Hematopoietic multipotent progenitor cell treated with erythropoietin and hydrocortisone succinate and interleukin-3 and kit ligand, for 4 days (in vitro differentiated cells): ENCODE data around the gene TACO1.

Experiments
- DNase-seq: peaks from one replicate; pipeline ENCODE4 v3.0.0-alpha.2; 2015

TACO1 gene

DNA sequence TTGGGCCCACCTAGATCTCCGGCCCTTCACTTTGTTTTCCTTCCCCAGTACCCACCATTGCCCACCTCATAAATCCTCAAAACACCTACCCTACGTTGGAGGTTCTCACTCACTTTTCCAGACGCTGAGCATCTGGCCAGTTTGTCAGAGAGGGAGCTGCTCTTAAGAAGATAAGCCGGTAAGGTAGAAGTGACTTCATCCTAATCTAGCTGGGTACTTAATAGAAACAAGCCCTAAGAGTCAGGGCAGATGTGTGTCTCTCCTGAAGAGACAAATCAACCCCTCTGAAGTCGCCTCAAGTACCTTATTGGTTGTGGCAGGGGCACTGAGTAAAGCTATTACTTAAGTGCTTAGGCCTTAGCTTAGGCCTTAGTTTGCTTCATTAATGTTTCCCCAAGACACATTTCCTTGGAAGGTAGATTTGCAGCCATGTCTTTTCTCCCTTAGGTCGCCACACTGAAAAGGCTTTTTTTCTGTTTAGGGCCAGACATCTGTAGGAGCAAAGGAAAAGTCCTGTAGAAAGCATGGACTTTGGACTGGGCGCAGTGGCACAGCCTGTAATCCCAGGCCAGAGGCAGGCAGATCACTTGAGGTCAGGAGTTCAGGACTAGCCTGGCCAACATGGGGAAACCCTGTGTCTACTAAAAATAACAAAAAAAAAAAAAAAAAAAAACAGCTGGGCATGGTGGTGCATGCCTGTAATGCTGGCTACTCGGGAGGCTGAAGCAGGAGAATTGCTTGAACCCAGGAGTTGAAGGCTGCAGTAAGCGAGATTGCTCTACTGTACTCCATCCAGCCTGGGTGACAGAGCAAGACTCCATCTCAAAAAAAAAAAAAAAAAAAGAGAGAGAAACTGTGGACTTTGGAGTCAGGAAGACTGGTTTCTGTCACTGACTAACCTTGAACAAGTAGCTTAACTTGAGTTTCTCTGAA lies 1.0 kb downstream of the TACO1 start:
- DNase-seq: peak; percentile 56

DNA sequence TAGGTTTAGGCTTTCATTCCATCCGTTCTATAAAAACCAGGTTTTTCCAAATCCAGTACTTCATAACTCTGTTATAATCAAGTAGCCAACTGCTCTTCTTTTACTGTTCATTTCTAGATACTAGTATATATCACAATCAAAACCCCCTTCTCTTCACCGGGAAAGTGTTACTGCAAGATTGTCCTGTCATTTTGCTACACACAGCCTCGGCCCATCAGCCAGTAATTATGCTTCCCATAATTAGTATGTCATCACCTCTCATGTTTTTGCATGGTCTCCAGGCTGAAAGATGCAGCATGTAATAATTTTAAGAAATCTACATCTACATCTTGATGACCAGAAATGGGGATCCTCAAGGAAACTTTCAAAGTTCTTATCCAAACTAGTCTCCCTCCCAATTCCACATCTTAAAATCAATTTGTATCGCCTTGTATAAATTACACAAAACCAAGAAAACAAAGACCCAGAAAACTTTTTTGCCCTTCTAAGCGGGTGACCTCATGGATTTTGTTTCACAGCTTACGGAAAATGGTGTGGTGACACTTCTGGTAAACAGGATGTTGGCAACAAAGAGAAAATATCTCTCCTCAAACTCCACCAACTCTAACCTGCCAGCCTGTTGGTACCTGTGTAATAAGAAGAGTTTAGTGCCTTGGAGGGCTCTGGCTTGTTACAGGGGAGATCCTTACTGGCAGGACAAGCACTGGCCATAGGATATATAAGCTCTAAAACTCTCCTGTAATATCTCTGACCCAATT lies 9.3 kb downstream of the TACO1 start:
- DNase-seq: no peak

DNA sequence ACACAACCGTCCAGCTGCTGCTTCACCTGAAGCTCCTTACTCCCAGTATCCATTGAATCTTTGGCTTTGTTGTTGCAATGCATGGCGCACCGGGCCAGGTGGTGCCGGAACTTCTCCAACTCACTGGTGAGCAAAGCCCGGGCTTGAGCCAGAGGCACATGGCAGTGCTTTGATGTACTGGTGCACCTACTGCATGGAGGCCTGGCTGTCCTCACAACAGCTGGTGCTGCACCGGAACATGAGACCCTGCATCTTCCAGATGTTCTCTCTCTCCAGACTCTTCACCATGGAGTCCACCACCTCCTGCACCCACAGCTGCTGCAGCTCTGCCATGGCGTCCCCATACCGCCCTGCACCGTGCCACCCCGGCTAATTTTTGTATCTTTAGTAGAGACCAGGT lies 10.2 kb downstream of the TACO1 start:
- DNase-seq: no peak

DNA sequence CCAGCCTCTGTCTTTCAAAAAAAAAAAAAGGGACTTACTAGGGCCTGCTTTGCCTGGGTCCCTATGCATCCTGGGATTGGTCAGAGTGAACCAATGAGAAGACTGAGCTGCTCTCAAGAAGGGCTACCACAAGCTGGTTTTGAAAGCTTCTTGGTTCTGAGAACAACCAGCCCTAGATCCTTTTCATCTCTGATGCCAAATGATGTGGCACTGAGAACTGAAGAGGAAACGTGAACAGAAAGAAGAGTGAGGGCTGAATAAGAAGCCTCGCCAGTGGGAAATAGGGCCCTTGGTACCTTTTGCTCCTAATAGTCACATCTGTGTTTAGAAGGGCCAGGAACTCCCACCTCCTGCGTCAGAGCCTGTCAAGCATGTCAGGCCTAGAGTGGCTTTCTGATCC lies 10.7 kb downstream of the TACO1 start:
- DNase-seq: no peak

DNA sequence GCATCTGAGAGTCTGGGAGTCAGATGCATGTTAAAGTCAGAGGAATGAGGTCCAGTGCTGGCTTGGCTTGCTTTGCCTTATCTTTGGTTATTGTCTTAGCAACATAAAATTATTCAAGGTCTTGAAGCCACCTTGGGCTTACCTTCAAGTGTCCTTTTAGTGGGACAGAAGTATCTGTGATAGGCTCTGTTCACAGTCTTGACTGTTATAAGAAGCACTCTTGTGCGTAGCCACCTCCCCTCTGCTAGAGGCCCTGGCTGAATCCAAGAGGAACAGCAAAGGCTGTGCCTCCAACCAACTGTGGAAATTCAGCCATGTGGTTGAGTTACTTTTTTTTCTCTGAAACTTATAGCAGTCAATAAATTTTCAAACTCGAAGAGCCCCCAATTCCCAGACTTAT lies 13.0 kb downstream of the TACO1 start:
- DNase-seq: no peak

DNA sequence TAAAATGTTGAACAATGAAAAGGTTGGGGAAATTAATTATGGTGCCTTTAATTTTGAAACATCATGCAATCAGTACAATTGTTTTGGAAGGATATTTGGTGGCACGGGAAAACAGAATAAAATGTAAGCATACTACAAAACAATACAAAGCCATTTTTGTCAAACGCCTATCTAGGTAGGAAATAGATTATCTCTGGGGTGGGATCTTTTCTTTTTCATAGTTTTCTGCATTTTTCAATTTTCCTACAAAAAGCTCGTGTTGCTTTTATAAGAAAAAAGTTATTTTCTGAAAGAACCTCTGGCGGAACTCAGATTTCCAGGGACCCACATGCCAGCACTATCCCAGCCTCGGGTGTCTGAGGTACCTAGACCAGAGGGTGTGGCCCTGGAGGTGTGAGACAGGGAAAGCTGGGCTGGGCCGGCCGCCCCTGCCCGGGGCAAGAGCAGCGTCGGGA lies 20.6 kb downstream of the TACO1 start:
- DNase-seq: no peak

GRCh38 chr17:63621684-63622573 lies 21.2 kb downstream of the TACO1 start, which contains the start of gene MAP3K3:
Gene MAP3K3, plus strand, starts transcription at chr17:63622417. Its CDS starts 343 bp downstream, at chr17:63622760.
- peak; percentile 100 for DNase-seq

- peak; percentile 81 for DNase-seq
Measured at GRCh38 chr17:63622574-63623390, 22.1 kb downstream of the TACO1 start.

GRCh38 chr17:63623786-63624530 lies 23.3 kb downstream of the TACO1 start:
- DNase-seq: peak; percentile 52

- DNase-seq: peak; percentile 33
Measured at GRCh38 chr17:63624531-63624880, 23.8 kb downstream of the TACO1 start.

GRCh38 chr17:63626551-63627180 lies 26.0 kb downstream of the TACO1 start:
- no peak for DNase-seq

DNA sequence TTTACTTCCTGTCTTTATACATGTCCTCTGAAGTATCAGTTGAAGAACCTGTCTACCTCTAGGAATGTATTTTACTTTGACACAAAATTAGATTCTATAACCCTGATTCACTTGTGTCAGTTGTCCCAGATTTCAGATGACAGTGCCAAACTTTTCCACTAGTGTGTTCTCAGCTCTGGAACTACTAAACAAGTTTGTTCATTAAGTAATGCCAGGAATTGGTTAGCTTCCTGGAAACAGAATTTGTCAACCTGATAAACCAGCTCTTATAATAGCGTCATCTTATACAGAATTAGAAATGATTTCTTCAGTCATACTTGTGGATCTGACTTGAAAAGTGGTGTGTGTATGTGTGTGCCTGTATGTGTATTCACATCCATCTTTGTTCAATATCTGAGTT lies 28.9 kb downstream of the TACO1 start:
- DNase-seq: no peak

- DNase-seq: no peak
Measured at GRCh38 chr17:63631062-63631461, 30.4 kb downstream of the TACO1 start.

GRCh38 chr17:63631626-63632025 lies 30.9 kb downstream of the TACO1 start:
- DNase-seq: no peak

DNA sequence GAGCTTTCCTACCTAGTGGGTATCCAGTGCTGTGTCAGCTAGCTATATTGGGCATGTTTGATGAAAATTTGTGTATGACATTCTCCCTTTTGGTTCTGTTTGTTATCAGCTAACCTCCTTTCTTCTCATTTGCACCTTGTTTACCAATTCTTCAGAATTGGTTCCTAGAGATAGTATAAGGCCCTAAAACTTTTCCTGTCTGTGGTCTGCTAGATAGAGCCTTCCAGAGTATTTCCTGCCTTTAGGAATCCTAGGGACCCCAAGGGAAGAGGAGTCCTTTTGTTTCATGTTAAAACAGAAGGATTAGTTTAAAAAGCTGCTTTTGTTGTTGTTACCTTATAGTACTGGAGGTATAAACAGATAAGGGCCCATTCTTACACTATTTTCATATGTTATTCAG lies 33.0 kb downstream of the TACO1 start:
- no peak for DNase-seq

GRCh38 chr17:63634163-63634562 lies 33.5 kb downstream of the TACO1 start:
- peak; percentile 59 for DNase-seq

DNA sequence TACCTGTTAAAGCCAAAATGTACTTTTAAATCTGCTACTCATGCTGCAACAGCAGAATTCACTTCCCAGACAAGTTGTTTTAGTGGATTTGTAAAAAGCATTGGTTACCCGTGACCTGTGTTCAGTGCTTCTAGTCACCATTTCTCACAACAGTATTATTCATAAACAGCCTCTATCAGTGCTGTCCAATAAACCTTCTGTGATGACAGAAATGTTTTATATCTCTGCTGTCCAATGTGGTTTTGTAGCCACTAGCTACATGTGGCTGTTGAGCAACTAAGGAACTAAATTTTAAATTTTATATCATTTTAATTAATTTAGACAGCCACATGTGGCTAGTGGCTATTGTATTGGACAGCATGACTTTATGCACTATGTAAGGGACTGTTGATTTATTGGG lies 34.1 kb downstream of the TACO1 start:
- peak; percentile 25 for DNase-seq

DNA sequence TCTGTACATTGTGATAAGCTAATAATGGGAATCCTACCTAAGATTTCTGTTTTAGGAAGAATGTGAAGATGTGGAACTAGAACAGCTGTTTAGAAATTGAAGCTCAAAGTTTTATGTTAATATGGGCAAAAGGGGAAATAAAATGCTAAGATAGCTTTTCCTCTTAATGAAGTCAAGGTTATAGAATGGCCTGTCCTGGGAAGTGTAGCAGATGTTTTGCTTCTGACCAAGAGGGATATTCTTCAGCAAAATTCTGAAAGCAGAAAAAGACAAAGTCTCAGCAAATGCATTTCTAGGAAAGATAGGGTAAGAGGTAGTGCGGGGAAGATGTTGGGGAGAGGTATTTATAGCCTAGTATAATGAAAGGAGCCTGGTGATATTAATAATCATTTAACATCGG lies 34.6 kb downstream of the TACO1 start:
- DNase-seq: no peak

- no peak for DNase-seq
Measured at GRCh38 chr17:63635787-63636186, 35.1 kb downstream of the TACO1 start.

DNA sequence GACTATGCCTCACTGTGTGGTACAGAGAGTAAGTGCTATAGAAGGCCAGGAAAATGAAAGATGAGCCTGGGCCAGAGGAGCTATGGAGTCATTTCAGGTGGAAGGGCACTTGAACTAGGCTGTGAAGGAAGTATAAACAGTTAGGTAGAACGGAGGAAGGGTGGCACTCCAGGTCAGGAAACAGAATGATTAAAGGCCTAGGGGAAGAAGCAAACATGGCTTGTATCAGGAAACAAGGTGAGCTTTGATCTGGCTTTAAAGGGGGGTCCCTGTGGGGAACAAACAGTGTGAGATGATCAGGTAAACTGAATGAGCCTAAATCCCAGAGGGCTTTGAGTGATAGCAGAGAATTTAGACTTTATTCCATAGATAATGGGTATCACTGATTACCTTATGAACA lies 38.4 kb downstream of the TACO1 start:
- DNase-seq: no peak

- no peak for DNase-seq
Measured at GRCh38 chr17:63640038-63640437, 39.3 kb downstream of the TACO1 start.
